ENCODE measurements around the gene TIMM10. TPM values are rescaled to one million over a fixed set of nuclear protein-coding genes. Genes with fewer than 3 reads are reported as not detected.

Gene TIMM10
- total RNA-seq (10 to 100 TPM; 36.6 to 81.5 (median 46.4) TPM), polyA plus RNA-seq (100 to 1,000 TPM in 1 of 2 donors, 10 to 100 TPM in 1; 42.0 to 135 TPM)
- long read RNA-seq, donor 1, transcript TIMM10-201 (3 exons, 680 nt), result major isoform, 18 of 23 reads
- long read RNA-seq, donor 1, partial matches to known transcripts, result 0 of 23 reads
- long read RNA-seq, donor 1, other reads (novel, unspliced or antisense), result 4 of 23 reads
- long read RNA-seq, donor 2, transcript TIMM10-201 (3 exons, 680 nt), result major isoform, 10 of 13 reads
- long read RNA-seq, donor 2, partial matches to known transcripts, result 2 of 13 reads
- long read RNA-seq, donor 2, other reads (novel, unspliced or antisense), result 0 of 13 reads
- long read RNA-seq, donor 3, transcript TIMM10-201 (3 exons, 680 nt), result major isoform, 37 of 42 reads
- long read RNA-seq, donor 3, partial matches to known transcripts, result 0 of 42 reads
- long read RNA-seq, donor 3, other reads (novel, unspliced or antisense), result 4 of 42 reads

- intact Hi-C loops (cut with DNase I), result loop anchor here in 2 of 10 donors (1.0 to 2.0 kb wide), 2 partner anchors 32 to 126 kb away; partner anchors contain the start of gene CLP1 (in 1 of the 2)
- WGBS, 4 donors, result 0% methylated on average over 36 to 49 of the region's 49 CpGs
- peak within 1 kb of the TSS in 11 of 12 donors; percentile 39 to 81 (median 73) for H3K27ac ChIP-seq
- DNase-seq (peak; percentile 94 to 97 (median 96)), ATAC-seq (peak; percentile 97 to 99 (median 98))
- H3K36me3 ChIP-seq, result peaks cover 0 to 19% (median 15%) of the 10 kb centered on the region in 9 donors
- H3K27me3 ChIP-seq, result no peaks in the 10 kb centered on the region
- peak within 1 kb of the TSS; percentile 55 to 91 (median 72) for H3K4me3 ChIP-seq
- peaks cover 0 to 21% (median 11%) of the 10 kb centered on the region in 12 donors for H3K4me1 ChIP-seq
- TF ChIP-seq CTCF (IDR thresholded peaks at IDR 0.05), result no peak
- peak in 1 of 2 donors; percentile 25 for TF ChIP-seq POLR2A (IDR thresholded peaks at IDR 0.05)
- H3K9me3 ChIP-seq, result no peaks in the 10 kb centered on the region
Observed at GRCh38 chr11:57530596-57531507, at the start of gene TIMM10. Gene TIMM10, minus strand, starts transcription at chr11:57530754. Its CDS starts 565 bp downstream, at chr11:57530189.

GRCh38 chr11:57574061-57574460 is 43.5 kb upstream of the TIMM10 start:
- intact Hi-C loops (cut with DNase I), result no loop called here
- Histone ChIP-seq H3K27ac (no peak overlapping the region), H3K36me3 (no peaks in the 10 kb centered on the region), H3K4me3 (no peak overlapping the region), H3K4me1 (peaks cover 0 to 17% (median 0%) of the 10 kb centered on the region in 12 donors), H3K9me3 (no peaks in the 10 kb centered on the region), H3K27me3 (peaks cover 0 to 10% (median 0%) of the 10 kb centered on the region in 9 donors)
- 55 to 66% (median 59%) methylated on average over 4 of the region's 4 CpGs for WGBS, 4 donors
- TF ChIP-seq POLR2A (IDR thresholded peaks at IDR 0.05) (no peak), CTCF (IDR thresholded peaks at IDR 0.05) (no peak)
- DNase-seq (no peak), ATAC-seq (no peak)

GRCh38 chr11:57571606-57572005 is 41.1 kb upstream of the TIMM10 start:
- Histone ChIP-seq H3K9me3 (no peaks in the 10 kb centered on the region), H3K27me3 (peaks cover 0 to 10% (median 0%) of the 10 kb centered on the region in 9 donors), H3K4me3 (no peak overlapping the region), H3K36me3 (no peaks in the 10 kb centered on the region), H3K27ac (no peak overlapping the region), H3K4me1 (peaks cover 0 to 26% (median 5%) of the 10 kb centered on the region in 12 donors)
- TF ChIP-seq POLR2A (IDR thresholded peaks at IDR 0.05) (no peak), CTCF (IDR thresholded peaks at IDR 0.05) (no peak)
- intact Hi-C loops (cut with DNase I), result no loop called here
- 41 to 69% (median 49%) methylated on average over 2 of the region's 2 CpGs for WGBS, 4 donors
- ATAC-seq (no peak), DNase-seq (no peak)
